UCSD-AML1 (cell line): ENCODE results near the gene CDPF1.
"Not testable (repeated sequence)": the region's sequence is repeated elsewhere in the genome, so short reads cannot be mapped to it uniquely, and the experiment has no call there.

Experiments
- DNase-seq: peaks from one replicate; lab custom pipeline; 2025; ENCODE audit not compliant: unreplicated experiment; lab: John Stamatoyannopoulos, UW

The CDPF1 gene

DNA sequence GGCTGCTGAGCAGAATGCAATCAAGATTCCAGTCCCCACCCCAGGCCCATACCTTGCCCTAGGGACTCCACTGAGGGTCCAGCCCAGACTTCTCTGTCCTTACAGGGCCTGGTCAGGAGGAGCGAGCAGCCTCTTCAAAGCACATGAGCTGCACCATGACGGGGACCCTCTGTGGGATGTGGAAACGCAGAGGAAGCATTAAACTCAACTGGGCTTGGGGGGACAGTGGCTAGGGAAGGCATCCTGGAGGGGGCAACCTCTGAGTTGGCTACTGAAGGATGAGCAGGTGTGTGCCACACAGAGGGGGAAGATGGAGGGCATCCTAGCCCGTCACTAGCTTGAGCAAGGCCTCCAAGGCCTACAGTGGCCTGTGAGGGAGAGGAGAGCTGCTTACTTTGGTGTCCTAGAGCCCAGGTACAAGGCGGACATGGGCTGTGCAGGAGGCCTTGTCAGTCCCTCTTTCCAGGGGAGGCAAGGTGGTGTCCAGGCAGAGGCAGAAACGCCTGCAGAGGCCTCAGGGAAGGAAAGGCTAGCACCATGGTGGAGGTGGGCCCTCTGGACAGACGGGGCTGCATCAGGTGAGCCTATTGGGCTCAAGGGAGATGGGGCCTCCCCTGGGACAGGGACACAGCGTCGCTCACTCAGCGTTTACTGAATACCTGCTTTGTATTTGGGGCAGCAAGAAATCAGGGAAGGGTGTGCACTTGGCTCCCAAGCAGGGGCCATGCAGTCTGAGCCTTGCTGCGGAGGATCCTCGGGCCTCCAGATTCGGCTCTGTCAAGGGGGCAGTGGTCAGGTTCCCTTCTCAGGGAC lies 32.0 kb upstream of the CDPF1 start:
- DNase-seq: no peak

- DNase-seq: no peak
Measured at GRCh38 chr22:46280999-46281623, 31.0 kb upstream of the CDPF1 start.

GRCh38 chr22:46280063-46280817 lies 30.1 kb upstream of the CDPF1 start:
- DNase-seq: no peak

DNA sequence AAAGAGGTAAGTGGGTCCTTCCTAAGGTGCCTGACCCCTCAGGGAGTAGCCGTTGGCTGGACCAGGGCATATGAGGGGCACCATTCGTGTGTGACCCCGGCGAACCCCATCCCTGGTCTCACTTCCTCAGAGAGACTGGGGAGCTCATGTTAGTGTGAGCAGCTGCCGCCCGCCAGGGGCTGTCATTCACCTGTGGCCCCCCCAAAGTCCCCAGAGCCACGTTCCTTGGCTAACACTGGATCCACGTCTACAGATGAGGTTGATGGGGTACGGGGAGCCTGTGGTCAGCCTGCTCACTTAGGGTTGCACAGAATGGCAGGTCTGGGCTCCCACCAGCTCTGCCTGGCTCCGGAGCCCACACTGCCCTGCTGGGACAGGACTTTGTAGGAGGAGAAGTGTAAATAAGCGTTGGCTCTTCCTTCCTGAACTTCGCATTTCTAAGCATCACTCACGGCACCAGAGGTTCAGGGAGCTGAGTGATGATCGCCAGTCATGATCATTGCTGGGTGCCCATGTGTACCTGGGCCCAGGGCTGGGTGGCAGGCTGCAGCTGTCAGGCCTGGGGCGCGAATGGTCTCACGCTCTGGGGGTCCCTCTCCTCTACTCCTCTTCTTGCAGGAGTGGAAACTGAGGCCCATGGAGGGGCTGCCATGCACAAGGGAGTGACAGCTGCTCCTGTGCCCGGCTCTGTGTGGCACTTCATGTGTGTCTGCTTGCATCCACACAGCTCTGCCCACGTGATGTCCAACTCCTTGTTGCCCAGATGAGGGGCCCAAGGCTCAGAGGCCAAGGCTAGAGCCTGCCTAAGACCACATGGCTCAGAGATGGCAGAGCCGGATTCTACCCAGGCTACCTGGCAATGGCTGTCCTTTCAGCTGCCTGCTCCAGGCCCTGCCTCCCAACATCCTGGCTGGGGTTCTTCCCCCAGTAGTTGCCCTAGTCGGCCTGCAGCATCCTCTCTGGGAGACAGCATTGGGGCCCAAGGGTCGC lies 28.9 kb upstream of the CDPF1 start:
- no peak for DNase-seq

GRCh38 chr22:46276563-46276962 lies 26.5 kb upstream of the CDPF1 start:
- DNase-seq: no peak

DNA sequence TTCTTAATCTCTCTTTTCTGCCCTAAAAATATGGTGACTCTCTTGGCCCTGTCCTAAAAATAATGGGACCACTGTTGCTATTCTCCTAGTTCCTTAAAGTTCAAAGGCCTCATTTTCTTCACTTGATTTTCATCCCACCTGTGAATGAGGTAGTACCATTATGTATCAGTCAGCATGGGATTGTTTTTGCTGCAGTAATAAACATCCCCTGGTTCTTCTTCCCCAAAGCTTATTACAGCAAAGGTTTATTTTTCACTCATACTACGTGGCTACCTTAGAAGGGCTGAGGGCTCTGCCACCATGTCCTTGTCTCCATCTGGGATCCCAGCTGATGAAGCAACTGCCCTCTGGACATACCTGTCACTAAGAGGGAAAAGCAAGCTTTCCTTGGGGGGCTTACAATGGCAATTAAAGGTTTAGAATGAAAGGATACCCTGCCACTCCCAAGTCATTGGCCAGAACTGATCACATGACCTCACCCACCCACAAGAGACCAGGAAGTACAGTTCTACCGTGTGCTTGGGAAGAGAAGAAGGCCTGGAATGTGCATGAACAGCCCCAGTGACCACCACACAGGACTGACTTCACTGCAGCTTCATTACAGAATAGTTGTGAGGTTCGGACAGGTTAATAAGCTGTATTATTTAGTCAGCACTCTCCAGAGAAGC lies 25.5 kb upstream of the CDPF1 start:
- no peak for DNase-seq

DNA sequence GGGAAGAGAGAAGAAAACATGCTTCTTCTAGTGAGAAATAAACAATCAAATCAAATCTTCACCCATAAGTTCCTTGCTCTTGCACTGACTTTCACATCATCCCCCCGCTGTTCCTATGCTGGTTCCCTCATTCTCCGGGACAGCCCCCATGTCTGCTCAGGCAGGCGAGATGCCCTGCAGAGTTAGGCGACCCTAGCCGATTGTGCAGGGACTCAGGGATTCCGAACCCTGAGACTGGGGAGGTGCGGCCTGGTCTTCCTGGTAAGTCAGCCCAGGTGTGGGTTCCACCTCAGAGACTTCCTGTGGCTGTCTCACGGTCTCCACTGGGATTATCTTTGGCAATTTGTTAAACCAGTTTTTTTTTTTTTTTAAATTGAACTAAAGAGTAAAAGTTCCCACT lies 24.3 kb upstream of the CDPF1 start:
- no peak for DNase-seq

DNA sequence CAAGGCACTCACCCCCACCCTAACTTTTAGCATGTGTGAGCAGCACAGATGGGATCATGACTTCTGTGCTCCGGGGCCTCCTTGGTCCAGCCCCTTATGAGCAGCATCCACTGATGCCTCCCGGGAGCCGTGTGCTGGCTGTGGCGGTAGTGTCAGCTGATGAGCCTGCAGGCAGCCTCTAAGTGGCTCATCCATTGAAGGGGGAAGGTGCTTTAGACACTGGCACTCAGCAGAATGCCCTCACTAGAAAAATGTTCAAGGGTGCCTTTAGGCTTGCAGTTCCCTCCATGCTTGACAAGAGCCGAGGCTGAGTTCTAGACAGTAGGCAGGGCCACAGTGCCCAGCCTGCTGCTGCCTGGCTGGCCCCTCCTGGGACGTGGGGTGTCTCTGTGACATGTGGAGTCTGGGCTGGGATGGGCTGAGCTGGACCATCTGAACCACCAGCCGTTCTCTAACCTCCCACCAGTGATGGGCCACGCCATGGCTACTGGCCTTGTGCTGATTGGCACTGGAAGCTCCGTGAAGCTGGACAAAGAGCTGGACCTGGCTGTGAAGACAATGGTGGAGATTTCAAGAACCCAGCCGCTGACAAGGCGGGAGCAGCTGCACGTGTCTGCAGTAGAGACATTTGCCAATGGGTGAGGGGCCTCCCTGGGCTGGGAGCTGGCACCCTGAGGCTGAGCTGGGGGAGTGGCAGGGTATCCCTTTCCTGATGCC lies 23.5 kb upstream of the CDPF1 start:
- DNase-seq: no peak

DNA sequence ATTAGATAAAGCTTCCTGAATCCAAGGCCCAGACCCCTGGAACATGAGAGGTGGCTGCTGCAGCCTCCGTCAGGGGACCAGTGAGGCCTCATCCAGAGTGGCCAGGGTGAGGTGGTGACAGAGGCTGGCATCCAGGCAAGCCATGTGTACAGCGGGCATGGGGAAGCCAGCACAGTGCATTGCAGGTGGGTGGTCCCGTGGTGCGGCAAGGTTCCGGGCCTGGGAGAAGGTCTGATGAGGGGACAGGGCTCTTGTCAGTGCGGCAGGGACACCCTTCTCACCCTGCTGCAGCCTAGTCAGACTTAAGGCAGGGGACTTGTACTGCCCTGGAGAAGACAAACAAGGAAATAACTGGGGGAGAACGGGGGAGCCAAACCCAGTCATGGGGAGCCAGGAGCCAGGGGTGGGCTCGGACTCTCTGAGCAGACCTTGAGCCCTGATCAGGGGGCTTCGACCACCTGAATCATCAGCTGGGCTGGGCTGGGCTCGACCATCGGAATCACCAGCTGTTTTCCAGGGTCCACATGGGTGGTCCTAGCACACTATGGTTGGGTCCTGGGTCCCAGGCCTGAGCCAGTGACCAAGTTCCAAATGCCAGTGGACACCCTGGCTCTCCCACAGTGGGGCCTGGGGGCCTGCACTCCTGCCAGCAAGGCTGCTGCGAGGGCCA lies 22.8 kb upstream of the CDPF1 start:
- DNase-seq: no peak

DNA sequence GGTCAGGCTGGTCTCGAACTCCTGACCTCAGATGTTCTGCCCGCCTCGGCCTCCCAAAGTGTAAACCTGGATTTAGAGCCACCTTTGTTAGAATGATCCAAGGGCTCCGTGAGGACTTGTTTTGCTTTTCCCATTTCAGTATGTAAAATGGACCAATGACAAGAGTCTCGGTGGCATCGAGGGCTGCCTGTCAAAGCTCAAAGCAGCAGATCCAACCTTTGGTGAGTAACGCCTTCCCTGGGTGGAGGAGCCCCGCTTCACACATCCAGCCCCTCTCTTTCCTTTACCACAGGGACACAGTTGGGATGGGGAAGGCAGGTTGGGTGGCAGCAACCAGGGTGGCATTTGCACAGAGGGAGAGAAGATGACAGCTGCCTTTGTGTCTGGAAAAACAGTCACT lies 22.1 kb upstream of the CDPF1 start:
- DNase-seq: no peak

GRCh38 chr22:46269564-46269963 lies 19.5 kb upstream of the CDPF1 start:
- no peak for DNase-seq

GRCh38 chr22:46267431-46268279 lies 17.6 kb upstream of the CDPF1 start, which contains the start of gene TTC38:
Gene TTC38, plus strand, starts transcription at chr22:46268008. Its CDS starts 32 bp downstream, at chr22:46268040.
- DNase-seq: peak; percentile 85

- DNase-seq: not testable (repeated sequence)
Measured at GRCh38 chr22:46265627-46266026, 15.5 kb upstream of the CDPF1 start.

DNA sequence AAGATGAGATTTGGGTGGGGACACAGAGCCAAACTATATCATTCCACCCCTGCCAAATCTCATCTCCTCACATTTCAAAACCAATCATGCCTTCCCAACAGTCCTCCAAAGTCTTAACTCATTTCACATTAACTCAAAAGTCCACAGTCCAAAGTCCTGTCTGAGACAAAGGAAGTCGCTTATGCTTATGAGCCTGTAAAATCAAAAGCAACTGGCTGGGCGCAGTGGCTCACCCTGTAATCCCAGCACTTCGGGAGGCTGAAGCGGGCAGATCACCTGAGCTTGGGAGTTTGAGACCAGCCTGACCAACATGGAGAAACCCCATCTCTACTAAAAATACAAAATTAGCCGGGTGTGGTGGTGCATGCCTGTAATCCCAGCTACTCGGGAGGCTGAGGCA lies 14.4 kb upstream of the CDPF1 start:
- DNase-seq: not testable (repeated sequence)

- DNase-seq: no peak
Measured at GRCh38 chr22:46263216-46263590, 13.1 kb upstream of the CDPF1 start, which contains the start of gene PKDREJ. Gene PKDREJ, minus strand, starts transcription at chr22:46263343. Its CDS starts 21 bp downstream, at chr22:46263322.

DNA sequence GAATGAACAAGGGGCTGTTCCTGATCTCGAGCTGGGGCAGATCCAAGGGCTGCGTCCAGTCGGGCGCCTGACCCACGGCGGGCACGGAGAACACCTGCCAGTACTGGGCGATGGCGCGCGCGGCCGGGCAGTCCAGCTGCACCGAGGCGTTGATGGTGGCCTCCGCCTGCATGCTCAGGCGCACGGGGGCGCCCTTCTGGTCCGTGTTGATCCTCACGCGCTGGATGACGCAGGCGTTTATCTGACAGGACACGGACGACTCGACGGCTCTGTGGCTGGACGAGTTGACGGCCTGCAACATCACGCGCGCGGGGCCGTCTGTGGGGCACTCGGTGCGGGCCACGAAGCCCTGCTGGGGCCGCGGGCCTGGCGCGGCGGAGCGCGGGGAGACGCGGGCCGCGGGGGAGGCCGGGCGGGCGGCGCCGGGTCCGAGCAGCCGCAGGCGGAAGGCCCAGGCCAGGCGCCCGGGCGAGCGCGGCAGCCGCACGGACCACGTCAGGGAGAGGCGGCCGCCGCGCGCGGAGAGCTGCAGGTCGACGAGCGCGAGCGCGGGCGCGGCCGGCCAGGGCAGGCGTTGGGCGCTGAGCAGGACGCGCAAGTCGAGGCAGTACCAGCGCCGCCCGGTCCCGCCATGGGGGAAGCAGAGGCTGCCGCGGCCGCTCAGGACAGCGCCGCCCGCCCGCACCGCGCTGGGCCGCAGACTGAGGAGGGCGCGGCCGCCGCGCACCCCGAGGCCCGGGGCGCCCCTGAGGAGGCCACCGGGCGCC lies 12.5 kb upstream of the CDPF1 start:
- DNase-seq: no peak

- no peak for DNase-seq
Measured at GRCh38 chr22:46260038-46260437, 9.9 kb upstream of the CDPF1 start.
